Fibroblast of pulmonary artery (primary cell): ENCODE results near the gene HEATR5A.

Experiments used
- DNase-seq: peaks from one replicate; pipeline ENCODE4 v3.0.0-alpha.2; 2010; ENCODE audit warnings: low read depth
- H3K4me3 ChIP-seq: replicated peaks from 2 replicates; pipeline ENCODE4 v1.5.1; 2011; ENCODE audit warnings: low read depth, mild to moderate bottlenecking, control low read depth, low read length, moderate library complexity
- TF ChIP-seq, protein P1 (sequence below): IDR thresholded peaks from 2 replicates; pipeline ENCODE4 v1.5.1; 2011; ENCODE audit warnings: mild to moderate bottlenecking, control low read depth, low read length, inconsistent platforms; ENCODE audit errors: missing control alignments

Gene HEATR5A

DNA sequence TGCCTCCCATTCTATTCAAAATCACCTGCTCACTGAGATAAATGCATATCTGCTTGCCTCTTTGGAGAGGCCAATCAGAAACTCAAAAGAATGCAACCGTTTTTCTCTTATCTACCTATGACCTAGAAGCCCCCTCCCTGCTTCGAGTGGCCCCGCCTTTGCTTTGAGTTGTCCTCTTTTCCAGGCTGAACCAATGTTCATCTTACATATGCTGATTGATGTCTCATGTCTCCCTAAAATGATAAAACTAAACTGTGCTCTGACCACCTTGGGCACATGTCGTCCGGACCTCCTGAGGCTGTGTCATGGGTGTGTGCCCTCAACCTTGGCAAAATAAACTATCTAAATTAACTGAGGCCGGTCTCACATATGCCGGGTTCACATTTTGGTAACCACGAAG lies 148.7 kb downstream of the HEATR5A start:
- no peak for DNase-seq
- no peak overlapping the region for H3K4me3 ChIP-seq
- TF ChIP-seq, protein P1, sequence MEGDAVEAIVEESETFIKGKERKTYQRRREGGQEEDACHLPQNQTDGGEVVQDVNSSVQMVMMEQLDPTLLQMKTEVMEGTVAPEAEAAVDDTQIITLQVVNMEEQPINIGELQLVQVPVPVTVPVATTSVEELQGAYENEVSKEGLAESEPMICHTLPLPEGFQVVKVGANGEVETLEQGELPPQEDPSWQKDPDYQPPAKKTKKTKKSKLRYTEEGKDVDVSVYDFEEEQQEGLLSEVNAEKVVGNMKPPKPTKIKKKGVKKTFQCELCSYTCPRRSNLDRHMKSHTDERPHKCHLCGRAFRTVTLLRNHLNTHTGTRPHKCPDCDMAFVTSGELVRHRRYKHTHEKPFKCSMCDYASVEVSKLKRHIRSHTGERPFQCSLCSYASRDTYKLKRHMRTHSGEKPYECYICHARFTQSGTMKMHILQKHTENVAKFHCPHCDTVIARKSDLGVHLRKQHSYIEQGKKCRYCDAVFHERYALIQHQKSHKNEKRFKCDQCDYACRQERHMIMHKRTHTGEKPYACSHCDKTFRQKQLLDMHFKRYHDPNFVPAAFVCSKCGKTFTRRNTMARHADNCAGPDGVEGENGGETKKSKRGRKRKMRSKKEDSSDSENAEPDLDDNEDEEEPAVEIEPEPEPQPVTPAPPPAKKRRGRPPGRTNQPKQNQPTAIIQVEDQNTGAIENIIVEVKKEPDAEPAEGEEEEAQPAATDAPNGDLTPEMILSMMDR, result no peak

DNA sequence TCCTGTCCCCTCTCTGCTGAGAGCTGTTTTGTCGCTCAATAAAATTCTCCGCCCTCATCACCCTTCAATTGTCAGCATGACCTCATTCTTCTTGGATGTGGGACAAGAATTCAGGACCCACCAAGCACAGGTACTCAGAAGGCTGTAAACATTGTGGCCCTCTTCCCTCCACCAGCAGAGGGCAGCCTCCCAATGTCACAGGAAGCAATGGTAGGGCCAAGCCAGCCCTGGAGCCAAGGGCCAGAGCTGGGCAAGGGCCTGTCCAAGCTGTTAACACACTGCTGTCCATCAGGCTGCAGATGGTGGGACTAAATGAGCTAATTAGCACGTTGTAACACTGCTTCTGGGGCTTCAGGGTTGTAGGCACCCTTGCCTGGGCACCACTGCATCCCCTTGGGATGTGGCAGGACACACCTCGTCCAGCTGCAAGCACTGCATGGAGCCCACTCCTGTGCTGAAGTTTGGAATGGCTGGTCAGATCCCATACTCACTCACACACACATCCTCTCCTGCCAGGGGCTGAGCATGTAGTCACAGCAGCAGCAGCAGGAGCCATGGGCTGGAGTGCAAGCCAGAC lies 150.1 kb downstream of the HEATR5A start:
- no peak overlapping the region for H3K4me3 ChIP-seq
- DNase-seq, result no peak
- TF ChIP-seq, protein P1, result peak; percentile 34

DNA sequence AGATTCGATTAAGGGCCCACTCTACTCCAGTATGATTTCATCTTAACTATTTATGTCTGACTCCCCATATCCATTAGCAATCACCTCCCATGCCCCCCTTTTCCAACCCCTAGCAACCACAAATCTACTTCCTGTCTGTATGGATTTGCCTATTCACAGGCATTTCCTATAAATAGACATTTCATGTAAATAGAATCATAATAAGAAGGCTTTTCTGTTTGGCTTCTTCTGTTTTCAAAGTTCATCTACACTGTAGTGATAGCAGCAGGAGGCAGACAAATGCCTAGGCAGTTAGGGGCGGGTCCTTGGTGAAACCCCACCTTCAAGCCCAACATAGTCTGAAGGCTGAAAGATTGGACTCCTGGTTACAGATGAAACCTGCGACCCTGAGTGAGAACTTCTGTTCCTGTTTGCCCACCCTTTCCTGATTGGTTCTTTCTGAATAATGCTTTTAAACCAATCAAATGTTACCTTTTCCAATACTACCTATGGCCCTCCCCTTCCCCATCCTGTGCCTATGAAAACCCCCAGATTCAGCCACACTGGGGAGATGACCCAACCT lies 150.6 kb downstream of the HEATR5A start:
- DNase-seq, result no peak
- no peak overlapping the region for H3K4me3 ChIP-seq
- TF ChIP-seq, protein P1, result no peak

DNA sequence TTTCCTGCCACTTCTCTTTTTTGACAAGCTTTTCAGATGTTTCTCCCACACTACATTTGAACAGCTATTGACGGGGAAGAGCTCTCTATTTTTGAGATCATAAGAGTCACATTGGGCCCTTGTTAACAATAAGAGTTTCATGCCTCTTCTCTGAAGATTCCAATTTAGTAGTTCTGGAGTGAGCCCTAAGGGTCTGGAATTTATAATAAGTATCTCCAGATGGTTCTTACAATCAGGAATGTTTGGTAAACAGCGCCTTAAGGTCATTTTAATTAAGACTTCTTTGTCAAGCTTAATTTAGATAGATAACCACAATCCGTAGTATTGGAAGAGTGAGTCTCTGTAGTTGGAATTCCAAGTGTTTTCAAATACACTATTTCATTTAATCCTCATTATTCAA lies 152.1 kb downstream of the HEATR5A start:
- DNase-seq, result no peak
- TF ChIP-seq, protein P1, result no peak

DNA sequence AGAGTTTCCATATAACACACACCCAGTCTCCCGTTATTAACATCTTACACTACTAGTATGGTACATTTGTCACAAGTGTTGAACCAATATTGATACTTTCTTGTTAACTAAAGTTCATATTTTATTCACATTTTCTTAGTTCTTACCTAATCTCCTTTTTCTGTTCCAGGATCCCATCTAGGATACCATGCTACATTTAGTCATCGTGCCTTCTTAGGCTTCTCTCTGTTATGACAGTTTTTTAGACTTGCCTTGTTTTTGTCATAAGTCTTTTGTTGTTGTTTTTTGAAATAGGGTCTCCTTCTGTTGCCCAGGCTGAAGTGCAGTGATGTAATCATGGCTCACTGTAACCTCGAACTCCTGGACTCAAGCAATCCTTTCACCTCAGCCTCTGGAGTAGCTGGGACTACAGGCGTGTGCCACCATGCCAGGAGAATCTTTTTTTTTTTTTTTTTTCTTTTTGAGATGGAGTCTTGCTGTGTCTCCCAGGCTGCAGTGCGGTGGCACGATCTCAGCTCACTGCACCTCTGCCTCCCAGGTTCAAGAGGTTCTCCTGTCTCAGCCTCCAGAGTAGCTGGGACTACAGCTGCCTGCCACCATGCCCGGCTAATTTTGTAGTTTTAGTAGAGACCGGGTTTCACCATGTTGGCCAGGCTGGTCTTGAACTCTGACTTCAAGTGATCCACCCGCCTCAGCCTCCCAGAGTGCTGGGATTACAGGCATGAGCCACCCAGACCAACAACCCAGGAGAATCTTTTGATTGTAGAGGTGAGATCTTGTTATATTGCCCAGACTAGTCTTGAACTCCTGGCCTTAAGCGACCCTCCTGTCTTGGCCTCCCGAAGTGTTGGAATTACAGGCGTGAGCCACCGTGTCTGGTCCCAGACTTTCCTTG lies 153.7 kb downstream of the HEATR5A start:
- TF ChIP-seq, protein P1, result no peak
- no peak overlapping the region for H3K4me3 ChIP-seq
- DNase-seq, result no peak

More for the DNA sequence above, 152.1 kb downstream of the HEATR5A start:
- no peak overlapping the region for H3K4me3 ChIP-seq

DNA sequence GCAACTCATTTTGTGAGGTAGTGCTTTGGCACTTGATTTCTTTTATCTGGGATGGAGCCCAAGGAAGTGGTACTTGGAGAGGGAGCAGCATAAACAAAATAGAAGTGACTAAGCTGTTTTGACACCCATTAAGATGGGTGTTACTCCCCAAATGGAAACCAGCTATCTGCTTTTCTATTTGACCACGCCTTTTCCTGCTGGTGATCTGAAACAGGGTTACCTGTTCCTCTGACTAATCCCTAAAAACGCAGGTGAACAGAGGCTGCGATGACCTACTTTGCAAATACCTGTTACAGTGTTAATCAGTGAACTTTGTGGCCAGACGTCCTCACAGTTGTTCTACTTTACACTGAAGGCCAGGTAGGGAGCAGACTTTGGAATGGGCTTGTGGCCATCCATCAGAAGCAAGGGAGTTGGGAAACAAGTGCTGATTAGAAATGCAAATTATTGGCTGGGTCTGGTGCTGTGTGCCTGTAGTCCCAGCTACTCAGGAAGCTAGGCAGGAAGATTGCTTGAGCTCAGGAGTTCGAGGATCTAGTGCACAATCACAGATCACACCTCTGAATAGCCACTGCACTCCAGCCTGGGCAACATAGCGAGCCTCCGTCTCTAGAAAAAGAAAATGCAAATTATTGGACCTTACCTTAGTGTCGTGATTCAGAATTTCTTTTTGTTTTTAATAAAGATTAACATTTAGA lies 154.5 kb downstream of the HEATR5A start:
- TF ChIP-seq, protein P1, result no peak
- no peak overlapping the region for H3K4me3 ChIP-seq
- no peak for DNase-seq
